Endothelial cell of umbilical vein (primary cell): Measurements from ENCODE around the gene HSD17B13.

Experiments
- CTCF ChIP-seq, 2 donors: IDR thresholded peaks; 1 replicate in 1 of 2; 2 replicates in 1 of 2; pipeline ENCODE4 v1.5.1; 2011; ENCODE audit warnings: low read length in 2 of 2, mild to moderate bottlenecking in 2 of 2, moderate library complexity in 2 of 2, control low read depth in 1 of 2, inconsistent platforms in 1 of 2, low read depth in 1 of 2; ENCODE audit not compliant: insufficient read depth in 1 of 2; ENCODE audit errors: extremely low read depth in 1 of 2
- EZH2 ChIP-seq: IDR thresholded peaks from 2 replicates; pipeline ENCODE4 v1.6.1; 2012; ENCODE audit warnings: borderline replicate concordance, low read depth, mild to moderate bottlenecking, moderate library complexity, low read length, inconsistent platforms; ENCODE audit not compliant: severe bottlenecking
- POLR2AphosphoS5 ChIP-seq: IDR thresholded peaks from 2 replicates; pipeline ENCODE4 v1.6.1; 2012; ENCODE audit warnings: low read depth, mild to moderate bottlenecking, control low read depth, low read length, moderate library complexity; ENCODE audit not compliant: insufficient read depth

- TF ChIP-seq EZH2, result no peak
- no peak for TF ChIP-seq CTCF (IDR thresholded peaks at IDR 0.05; ENCODE audit: extremely low read depth in 1 of 2, insufficient read depth in 1 of 2, low read depth in 1 of 2, low read length in 2 of 2)
- no peak for TF ChIP-seq POLR2AphosphoS5
Measured at GRCh38 chr4:87260477-87260876, 62.2 kb downstream of the HSD17B13 start.
